B cell (primary cell): ENCODE data around the gene CSNK1G3. TPM values are rescaled to one million over a fixed set of nuclear protein-coding genes. Genes with fewer than 3 reads are reported as not detected.

Experiments used
- ATAC-seq: fragments of 200-7000 bp; cut with Tn5 transposase; one replicate; pipeline ENCODE4 v1.10.0; 2021; ENCODE audit warnings: low read depth, mild to moderate bottlenecking, moderate number of reproducible peaks, moderate library complexity
- CTCF ChIA-PET: fragments of 350-600 bp; sonication (Branson Sonifier 250); formaldehyde crosslinking; loops from one replicate; lab custom pipeline; 2021; ENCODE audit warnings: antibody characterized with exemption, inconsistent platforms; lab: Charles Lee
- POLR2A ChIA-PET: fragments of 350-600 bp; sonication (Branson Sonifier 250); formaldehyde crosslinking; loops from one replicate; lab custom pipeline; 2021; ENCODE audit warnings: antibody characterized with exemption; lab: Charles Lee
- DNase-seq: peaks from one replicate; pipeline ENCODE4 v3.0.0; 2013
- H2AFZ ChIP-seq: 2 replicates; pipeline ENCODE4 v1.6.1; 2012; ENCODE audit warnings: mild to moderate bottlenecking, low read depth, low read length; ENCODE audit not compliant: insufficient read depth, poor library complexity, severe bottlenecking
- H3K27ac ChIP-seq, 2 donors: 1 replicate in 1 of 2; 2 replicates in 1 of 2; pipeline ENCODE4 v1.5.1; 2012 to 2013; ENCODE audit warnings: low read length in 2 of 2, mild to moderate bottlenecking in 2 of 2, moderate library complexity in 1 of 2
- H3K27me3 ChIP-seq, 4 experiments: fragments of 200-600 bp in 1 of 4; sonication (generic) in 1 of 4; replicated peaks in 1 of 4; 1 replicate in 2 of 4; 2 replicates in 2 of 4; pipeline versions ENCODE4 v1.6.1 to v1.7.0; 2013 to 2016; ENCODE audit warnings: low read length in 3 of 4, mild to moderate bottlenecking in 2 of 4, mixed read lengths in 1 of 4, moderate library complexity in 1 of 4; ENCODE audit not compliant: insufficient read depth in 4 of 4, control insufficient read depth in 3 of 4; ENCODE audit errors: control extremely low read depth in 1 of 4
- H3K36me3 ChIP-seq, 2 experiments: replicated peaks in 1 of 2; 1 replicate in 1 of 2; 2 replicates in 1 of 2; pipeline versions ENCODE4 v1.6.1 to v1.7.1; 2013; ENCODE audit warnings: low read length in 1 of 2; ENCODE audit not compliant: insufficient read depth in 2 of 2, control insufficient read depth in 1 of 2; ENCODE audit errors: control extremely low read depth in 1 of 2, extremely low read depth in 1 of 2
- H3K4me1 ChIP-seq, 2 donors: fragments of 200-600 bp in 1 of 2; sonication (generic) in 1 of 2; 1 replicate in 1 of 2; 2 replicates in 1 of 2; pipeline versions ENCODE4 v1.5.1 to v1.6.1; 2013 to 2017; ENCODE audit warnings: low read length in 2 of 2; ENCODE audit not compliant: control insufficient read depth in 2 of 2, insufficient read depth in 2 of 2
- H3K4me2 ChIP-seq: replicated peaks from 2 replicates; pipeline ENCODE3; 2012; ENCODE audit warnings: mild to moderate bottlenecking, low read depth, low read length; ENCODE audit not compliant: poor library complexity, severe bottlenecking
- H3K4me3 ChIP-seq, 5 experiments: fragments of 200-600 bp in 1 of 5; sonication (generic) in 1 of 5; 1 replicate in 3 of 5; 2 replicates in 2 of 5; pipeline versions ENCODE4 v1.5.1 to v1.7.0; 2011 to 2016; ENCODE audit warnings: low read length in 4 of 5, mild to moderate bottlenecking in 4 of 5, low read depth in 2 of 5, control low read depth in 1 of 5, moderate library complexity in 1 of 5; ENCODE audit not compliant: insufficient read depth in 1 of 5; ENCODE audit errors: control extremely low read depth in 1 of 5, extremely low read depth in 1 of 5
- H3K79me2 ChIP-seq: fragments of 200-600 bp; sonication (generic); one replicate; pipeline ENCODE4 v1.6.0; 2016; ENCODE audit warnings: low read length; ENCODE audit not compliant: control insufficient read depth, insufficient read depth
- H3K9ac ChIP-seq: fragments of 200-600 bp; sonication (generic); 2 replicates; pipeline ENCODE4 v1.6.1; 2017; ENCODE audit warnings: mild to moderate bottlenecking, low read length, moderate library complexity
- H3K9me3 ChIP-seq, 3 donors: one replicate each; pipeline versions ENCODE4 v1.6.1 to v1.7.1; 2013; ENCODE audit warnings: low read length in 2 of 3; ENCODE audit not compliant: control insufficient read depth in 2 of 3, insufficient read depth in 1 of 3; ENCODE audit errors: control extremely low read depth in 1 of 3
- H4K20me1 ChIP-seq: 2 replicates; pipeline ENCODE4 v1.6.0; 2012; ENCODE audit warnings: mild to moderate bottlenecking, low read length; ENCODE audit not compliant: insufficient read depth, control insufficient read depth, poor library complexity, severe bottlenecking
- H3K27ac Mint-ChIP-seq: one replicate; pipeline ENCODE4 v1.8.0; 2021; ENCODE audit warnings: mixed read lengths
- H3K27me3 Mint-ChIP-seq: one replicate; pipeline ENCODE4 v1.8.0; 2021; ENCODE audit warnings: mixed read lengths
- H3K4me1 Mint-ChIP-seq: one replicate; pipeline ENCODE4 v1.8.0; 2021; ENCODE audit warnings: mixed read lengths
- H3K4me3 Mint-ChIP-seq: one replicate; pipeline ENCODE4 v1.8.0; 2021; ENCODE audit warnings: mixed read lengths
- H3K9me3 Mint-ChIP-seq: one replicate; pipeline ENCODE4 v1.8.0; 2022; ENCODE audit warnings: mixed read lengths; ENCODE audit not compliant: insufficient read depth
- CTCF ChIP-seq: fragments of 200-600 bp; IDR thresholded peaks from one replicate; pipeline ENCODE4 v1.8.0; 2022; ENCODE audit warnings: antibody characterized with exemption, mild to moderate bottlenecking
- EZH2 ChIP-seq: IDR thresholded peaks from 2 replicates; pipeline ENCODE4 v1.6.1; 2012; ENCODE audit warnings: borderline replicate concordance, low read depth, mild to moderate bottlenecking, moderate library complexity, low read length; ENCODE audit not compliant: insufficient read depth, poor library complexity, severe bottlenecking
- WGBS: methylation state at CpG from one replicate; pipeline ENCODE4 v1.1.5; 2013; ENCODE audit warnings: missing lambda C conversion rate; ENCODE audit not compliant: insufficient coverage; 5-methylcytosine and 5-hydroxymethylcytosine counted together
- intact Hi-C: fragments of 100-400 bp; cut with micrococcal nuclease; formaldehyde crosslinking; loops from one replicate; pipeline ENCODE4 v1.10.0; 2022
- polyA plus RNA-seq: library from polyadenylated mRNA; depleted of rRNA; stranded (reverse); fragments of >200 nt; gene quantifications from 2 replicates; pipeline ENCODE4 v1.2.3, GENCODE V29; 2012
- total RNA-seq, 2 donors: library from RNA; stranded (reverse); fragments of 120-200 nt in 1 of 2; gene quantifications; 1 replicate in 1 of 2; 2 replicates in 1 of 2; pipeline versions ENCODE4 v1.2.3 to v1.2.4, GENCODE V29; 2013 to 2022

CSNK1G3 gene
- total and polyA plus RNA-seq, 2 donors (not counting 1 experiment from before 2014, with no cell fraction given), result 20.8 to 140 TPM

- H3K9ac ChIP-seq, result no peak overlapping the region
- Mint-ChIP-seq H3K4me3 (no peak overlapping the region), H3K9me3 (no peaks in the 10 kb centered on the region), H3K27me3 (no peaks in the 10 kb centered on the region), H3K4me1 (peaks cover 66% of the 10 kb centered on the region), H3K27ac (no peak overlapping the region)
- ChIA-PET POLR2A (no interaction called here), CTCF (interaction anchor here (0.7 kb wide), 1 partner anchor 10 kb away, joined by 4 read pairs; no protein-coding TSS in a partner anchor)
- H3K36me3 ChIP-seq, result peaks cover 0 to 1% of the 10 kb centered on the region in 2 experiments
- intact Hi-C loops, result no loop called here
- peaks cover 99% of the 10 kb centered on the region for H3K79me2 ChIP-seq
- WGBS, result 100% methylated on average over 3 of the region's 7 CpGs
- H3K27me3 ChIP-seq, result no peaks in the 10 kb centered on the region
- DNase-seq (no peak), ATAC-seq (no peak)
- H3K4me1 ChIP-seq, result peaks cover 19 to 56% of the 10 kb centered on the region in 2 donors
- peaks cover 29% of the 10 kb centered on the region for H4K20me1 ChIP-seq
- H2AFZ ChIP-seq, result no peak overlapping the region
- no peak overlapping the region for H3K27ac ChIP-seq
- no peak overlapping the region for H3K4me3 ChIP-seq
- H3K4me2 ChIP-seq, result no peak overlapping the region
- no peak for TF ChIP-seq EZH2
- TF ChIP-seq CTCF, result no peak
- H3K9me3 ChIP-seq, result no peaks in the 10 kb centered on the region
These were observed 28.6 kb downstream of the CSNK1G3 start for GRCh38 chr5:123540534-123540933.

DNA sequence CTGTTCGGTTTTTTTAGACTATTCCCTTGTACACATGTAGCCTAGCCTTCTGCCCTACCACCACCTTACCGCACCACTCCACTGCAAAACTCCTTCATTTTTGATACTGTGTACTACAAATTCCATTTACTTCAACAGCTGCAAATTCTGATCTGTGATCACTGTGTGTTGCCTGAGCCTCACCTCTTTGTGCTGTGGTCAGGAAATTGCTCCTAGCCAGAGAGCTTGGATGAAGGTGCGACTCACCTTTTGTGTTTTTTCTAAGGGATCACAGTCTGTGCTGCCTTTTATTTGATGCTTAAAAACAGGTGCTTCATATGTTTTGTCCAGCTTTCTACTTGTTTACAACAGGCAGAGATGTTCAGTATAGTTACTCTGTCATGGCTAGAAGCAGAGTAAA lies 31.5 kb downstream of the CSNK1G3 start:
- Histone ChIP-seq H3K9ac (no peak overlapping the region), H3K36me3 (peaks cover 0 to 2% of the 10 kb centered on the region in 2 experiments), H3K4me2 (peak overlapping the region; percentile 28), H3K9me3 (no peaks in the 10 kb centered on the region), H3K79me2 (peaks cover 97% of the 10 kb centered on the region), H2AFZ (no peak overlapping the region), H3K27ac (peak overlapping the region; percentile 12 to 56), H3K4me1 (peaks cover 30 to 65% of the 10 kb centered on the region in 2 donors), H3K27me3 (no peaks in the 10 kb centered on the region), H3K4me3 (no peak overlapping the region), H4K20me1 (peaks cover 18% of the 10 kb centered on the region)
- H3K9me3 Mint-ChIP-seq, result no peaks in the 10 kb centered on the region
- POLR2A ChIA-PET, result interaction anchor here (0.6 to 1.1 kb wide), 3 partner anchors 32 to 120 kb away, joined by 3 to 9 read pairs (median 4); partner anchors contain the start of genes CEP120 and CSNK1G3
- peak overlapping the region; percentile 89 for H3K27ac Mint-ChIP-seq
- no peaks in the 10 kb centered on the region for H3K27me3 Mint-ChIP-seq
- DNase-seq, result no peak
- H3K4me1 Mint-ChIP-seq, result peaks cover 67% of the 10 kb centered on the region
- CTCF ChIA-PET, result interaction anchor here (0.6 to 2.0 kb wide), 2 partner anchors 120 to 569 kb away, joined by 3 to 9 read pairs; partner anchors contain the start of gene CEP120
- H3K4me3 Mint-ChIP-seq, result peak overlapping the region; percentile 35
- peak; percentile 7 for ATAC-seq
- intact Hi-C loops, result no loop called here
- 100% methylated on average over 2 of the region's 3 CpGs for WGBS
- TF ChIP-seq CTCF, result no peak
- no peak for TF ChIP-seq EZH2
